ENCODE results near the gene U2AF2. TPM values are rescaled to one million over a fixed set of nuclear protein-coding genes. Genes with fewer than 3 reads are reported as not detected.

Gene U2AF2
- total RNA-seq, 4 donors from 2014 or later = 80.4 to 122 (median 104) TPM

DNA sequence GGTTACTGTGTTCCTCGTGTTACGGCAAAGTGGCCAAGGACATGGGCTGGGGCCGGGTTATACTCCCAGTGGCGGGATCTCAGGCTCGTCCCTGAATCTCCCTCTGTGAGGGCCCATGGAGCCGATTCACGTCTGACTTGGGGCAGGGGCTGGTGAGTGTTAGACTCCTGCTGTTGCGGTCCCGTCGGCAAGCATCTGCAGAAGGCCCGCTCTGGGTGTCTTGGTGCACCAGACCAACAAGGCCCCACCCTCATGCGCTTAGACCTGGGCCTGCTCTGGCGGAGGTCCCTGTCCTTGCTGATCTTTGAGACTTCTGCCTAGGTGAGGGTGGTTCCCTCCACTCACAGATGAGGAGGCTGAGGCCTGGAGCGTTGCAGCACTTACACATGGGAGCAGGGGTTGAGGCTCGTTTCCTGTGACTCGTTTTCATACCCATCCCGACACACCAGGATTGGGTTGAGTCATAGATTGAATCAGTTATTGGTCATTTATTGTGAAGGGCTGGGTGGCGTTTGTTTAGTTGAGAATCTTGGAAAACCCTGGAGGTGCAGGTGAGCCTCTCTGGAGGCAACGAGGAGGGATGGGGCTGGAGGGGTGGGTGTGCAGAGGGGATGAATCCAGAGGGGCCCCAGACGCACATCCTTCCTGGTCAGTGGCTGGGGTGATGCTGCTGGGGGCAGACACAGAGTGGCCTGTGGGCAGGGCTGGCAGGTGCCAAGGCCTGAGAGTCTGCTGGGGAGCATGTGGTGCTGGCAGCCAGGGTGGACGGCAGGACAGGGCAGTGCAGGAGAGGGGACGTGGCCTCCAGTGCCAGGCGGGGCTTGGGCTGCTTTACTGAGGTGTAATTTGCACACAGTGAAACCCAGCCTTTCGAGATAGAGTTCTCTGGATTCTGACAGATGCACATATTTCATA lies 24.8 kb downstream of the U2AF2 start:
- Histone ChIP-seq H3K27me3 (no peaks in the 10 kb centered on the region), H3K4me3 (no peak overlapping the region), H3K27ac (replicated peaks in 1 of 4) (no peak overlapping the region), H3K9me3 (no peaks in the 10 kb centered on the region), H3K36me3 (peaks cover 26 to 72% (median 67%) of the 10 kb centered on the region in 4 donors), H3K4me1 (peaks cover 33 to 74% (median 52%) of the 10 kb centered on the region in 4 donors)
- WGBS = 79% methylated on average over 11 of the region's 24 CpGs
- TF ChIP-seq EP300 (IDR thresholded peaks at IDR 0.05) = no peak
- TF ChIP-seq CTCF (IDR thresholded peaks at IDR 0.05) = no peak
- TF ChIP-seq POLR2A (IDR thresholded peaks at IDR 0.05; ENCODE audit: low read depth) = no peak
- TF ChIP-seq POLR2AphosphoS5 (IDR thresholded peaks at IDR 0.05) = no peak
- DNase-seq (ENCODE audit: extremely low spot score) = no peak
- intact Hi-C loops (cut with DNase I) = no loop called here

DNA sequence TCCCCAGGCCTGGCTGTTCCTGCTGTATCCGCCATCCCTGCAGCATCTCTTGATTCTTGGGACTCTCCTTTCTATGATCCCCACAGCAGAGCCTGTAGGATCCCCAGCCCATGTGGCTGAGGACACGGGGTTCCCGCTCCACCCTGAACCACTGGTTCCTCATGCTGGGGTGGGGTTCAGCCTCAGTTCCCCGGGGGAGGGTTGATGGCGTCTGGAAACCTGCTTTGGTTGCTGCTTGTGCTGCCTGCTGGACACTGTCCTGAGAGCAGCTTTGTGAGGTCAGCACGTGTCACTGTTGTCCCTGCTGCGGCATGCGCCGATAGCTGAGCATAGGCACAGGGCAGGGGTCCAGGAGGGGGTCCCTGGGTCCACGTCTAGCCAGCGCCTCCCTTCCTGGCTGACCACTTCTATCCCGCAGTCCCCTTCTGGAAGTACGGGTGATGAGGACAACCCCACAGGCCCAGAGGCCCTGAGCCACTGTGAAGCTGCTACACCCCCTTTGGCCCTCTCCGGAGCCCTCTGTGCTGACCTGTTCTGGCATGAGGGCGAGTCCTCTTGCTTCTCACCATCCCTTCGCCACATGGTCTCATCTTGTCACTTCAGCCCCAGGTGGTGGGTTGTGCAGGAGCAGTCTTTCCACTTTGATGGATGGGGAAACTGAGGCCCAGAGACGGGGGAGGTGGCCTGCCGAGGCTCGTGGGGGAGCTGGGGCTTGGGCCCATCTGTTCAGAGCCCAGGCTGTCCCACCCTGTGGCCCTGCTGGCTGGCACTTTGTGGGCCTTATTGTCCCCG lies 25.7 kb downstream of the U2AF2 start:
- Histone ChIP-seq H3K36me3 (peaks cover 35 to 81% (median 76%) of the 10 kb centered on the region in 4 donors), H3K27ac (replicated peaks in 1 of 4) (no peak overlapping the region), H3K9me3 (no peaks in the 10 kb centered on the region), H3K4me3 (no peak overlapping the region), H3K4me1 (peaks cover 32 to 78% (median 50%) of the 10 kb centered on the region in 4 donors), H3K27me3 (no peaks in the 10 kb centered on the region)
- no peak for TF ChIP-seq POLR2AphosphoS5 (IDR thresholded peaks at IDR 0.05)
- no peak for TF ChIP-seq CTCF (IDR thresholded peaks at IDR 0.05)
- no peak for TF ChIP-seq EP300 (IDR thresholded peaks at IDR 0.05)
- TF ChIP-seq POLR2A (IDR thresholded peaks at IDR 0.05; ENCODE audit: low read depth) = no peak
- DNase-seq (ENCODE audit: extremely low spot score) = no peak
- intact Hi-C loops (cut with DNase I) = no loop called here
- 90% methylated on average over 18 of the region's 20 CpGs for WGBS

DNA sequence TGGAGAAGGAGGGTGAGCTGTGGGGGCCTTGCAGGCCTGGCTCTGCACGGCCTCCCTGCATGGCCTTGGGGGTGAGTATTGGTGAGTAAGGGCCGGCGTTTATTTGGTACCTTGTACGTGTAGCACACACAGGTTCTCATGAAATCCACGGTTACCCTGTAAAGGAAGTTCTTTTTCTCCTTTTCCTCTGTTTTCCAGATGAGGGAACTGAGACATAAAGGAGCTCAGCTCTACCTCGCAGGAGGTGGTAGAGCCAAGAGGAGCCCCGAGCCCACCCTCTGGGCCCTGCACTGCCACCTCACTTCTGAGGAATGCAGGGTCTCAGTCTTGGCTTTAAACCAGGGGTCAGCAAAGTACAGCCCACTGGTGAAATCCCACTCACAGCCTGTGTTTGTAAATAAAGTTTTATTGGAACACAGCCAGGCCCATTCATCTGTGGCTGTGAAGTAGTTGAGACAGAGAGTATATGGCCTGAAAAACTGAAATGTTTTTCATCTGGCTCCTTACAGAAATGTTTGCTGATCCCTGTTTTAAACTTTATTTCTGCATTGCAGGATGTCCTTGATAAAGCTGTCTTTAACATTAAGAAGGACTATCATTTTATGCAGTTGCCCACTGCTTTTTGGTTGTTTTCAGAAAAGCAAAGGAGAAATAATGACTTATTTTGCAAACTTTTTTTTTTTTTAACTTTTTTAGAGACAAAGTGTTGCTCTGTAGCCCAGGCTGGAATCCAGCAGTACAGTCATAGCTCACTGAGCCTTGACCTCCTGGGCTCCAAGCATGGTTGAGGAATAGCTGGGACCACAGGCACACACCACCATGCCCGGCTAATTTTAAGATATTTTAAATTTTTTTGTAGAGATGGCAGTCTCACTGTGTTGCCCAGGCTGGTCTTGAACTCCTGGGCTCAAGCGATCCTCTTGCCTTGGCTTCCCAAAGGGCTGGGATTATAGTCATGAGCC lies 26.6 kb downstream of the U2AF2 start:
- intact Hi-C loops (cut with DNase I) = no loop called here
- no peak for DNase-seq (ENCODE audit: extremely low spot score)
- H3K4me3 ChIP-seq = no peak overlapping the region
- no peak for TF ChIP-seq EP300 (IDR thresholded peaks at IDR 0.05)
- no peak for TF ChIP-seq CTCF (IDR thresholded peaks at IDR 0.05)
- no peak for TF ChIP-seq POLR2AphosphoS5 (IDR thresholded peaks at IDR 0.05)
- TF ChIP-seq POLR2A (IDR thresholded peaks at IDR 0.05; ENCODE audit: low read depth) = no peak
- H3K27ac ChIP-seq (replicated peaks in 1 of 4) = no peak overlapping the region
- peaks cover 27 to 76% (median 44%) of the 10 kb centered on the region in 4 donors for H3K4me1 ChIP-seq
- H3K9me3 ChIP-seq = no peaks in the 10 kb centered on the region
- peaks cover 39 to 90% (median 85%) of the 10 kb centered on the region in 4 donors for H3K36me3 ChIP-seq
- 79% methylated on average over 9 of the region's 9 CpGs for WGBS
- no peaks in the 10 kb centered on the region for H3K27me3 ChIP-seq
